GM18502 (cell line): ENCODE measurements around the gene ZNF345.
A peak's percentile ranks its signal among the peaks of the same experiment; 100 is the strongest.

Experiments
- ATAC-seq: cut with Tn5 transposase; IDR thresholded peaks from one replicate; pipeline ENCODE4 v1.9.1; 2021; ENCODE audit warnings: mild to moderate bottlenecking; ENCODE audit not compliant: unreplicated experiment, poor library complexity

Gene ZNF345

DNA sequence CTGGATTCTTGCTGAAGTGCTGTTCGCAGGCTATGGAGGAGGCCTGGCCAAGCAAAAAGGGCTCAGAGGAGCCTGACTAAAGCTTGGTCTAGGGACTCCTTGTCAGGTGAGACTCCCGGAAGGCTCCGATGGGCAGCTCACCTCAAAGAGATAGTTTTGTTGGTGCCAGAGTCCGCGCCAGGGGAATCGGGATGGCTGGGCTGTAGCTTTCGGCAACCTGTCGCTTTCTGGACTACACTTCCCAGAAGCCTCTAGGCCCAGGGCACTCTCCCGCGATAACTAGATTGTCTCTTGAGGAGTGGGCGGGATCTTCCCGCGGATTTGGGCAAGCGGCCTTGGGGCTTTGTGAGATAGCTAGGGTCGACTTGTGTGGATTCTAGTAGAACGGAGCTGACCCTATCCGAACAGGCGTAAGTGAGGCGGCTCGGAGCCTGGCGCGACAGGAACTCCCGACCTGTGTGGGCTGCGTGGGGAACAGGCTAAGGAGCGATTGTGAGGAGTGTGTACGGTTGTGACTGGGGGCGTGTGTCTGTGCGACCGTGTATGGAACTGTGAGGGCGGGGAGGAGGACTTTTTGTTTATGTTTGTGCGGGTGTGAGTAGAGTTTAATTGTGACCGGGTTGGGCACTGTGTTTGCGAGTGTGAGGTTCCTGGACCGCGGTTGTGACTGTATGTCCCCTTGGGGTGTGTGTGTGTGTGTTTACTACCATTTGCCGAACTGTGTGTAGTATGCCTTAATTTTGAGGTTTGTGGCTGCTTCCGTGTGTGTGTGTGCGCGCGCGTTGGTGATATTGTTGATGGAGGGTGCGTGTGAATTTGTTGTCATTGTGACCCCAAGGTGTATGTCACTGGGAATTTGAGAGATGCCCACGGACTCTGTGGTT lies at the start of gene ZNF345:
Gene ZNF345, plus strand, starts transcription at position 318 of the 884 bp plus-strand sequence. CDS start 25,955 bp downstream, outside the sequence.
- peak; percentile 88 for ATAC-seq

DNA sequence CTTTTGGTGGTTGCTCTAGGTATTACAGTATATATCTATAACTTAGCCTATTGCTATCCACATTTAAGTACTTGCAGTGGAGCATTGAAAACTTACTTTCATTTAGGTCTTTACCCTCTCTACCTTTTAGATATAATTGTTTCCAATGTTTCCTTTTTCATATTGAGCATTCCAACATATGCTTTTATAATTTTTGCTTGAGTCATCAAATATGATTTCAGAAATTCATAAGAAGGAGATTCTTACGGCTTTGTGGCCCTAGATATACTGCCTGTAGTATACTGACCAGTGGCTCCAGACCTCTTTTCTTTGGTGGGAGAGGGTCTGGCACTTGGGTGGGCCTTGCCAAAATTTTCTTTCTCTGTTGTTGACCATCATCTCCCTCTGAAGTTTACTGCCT lies 45.3 kb upstream of the ZNF345 start:
- no peak for ATAC-seq

GRCh38 chr19:36807029-36807428 lies 43.6 kb upstream of the ZNF345 start:
- no peak for ATAC-seq

DNA sequence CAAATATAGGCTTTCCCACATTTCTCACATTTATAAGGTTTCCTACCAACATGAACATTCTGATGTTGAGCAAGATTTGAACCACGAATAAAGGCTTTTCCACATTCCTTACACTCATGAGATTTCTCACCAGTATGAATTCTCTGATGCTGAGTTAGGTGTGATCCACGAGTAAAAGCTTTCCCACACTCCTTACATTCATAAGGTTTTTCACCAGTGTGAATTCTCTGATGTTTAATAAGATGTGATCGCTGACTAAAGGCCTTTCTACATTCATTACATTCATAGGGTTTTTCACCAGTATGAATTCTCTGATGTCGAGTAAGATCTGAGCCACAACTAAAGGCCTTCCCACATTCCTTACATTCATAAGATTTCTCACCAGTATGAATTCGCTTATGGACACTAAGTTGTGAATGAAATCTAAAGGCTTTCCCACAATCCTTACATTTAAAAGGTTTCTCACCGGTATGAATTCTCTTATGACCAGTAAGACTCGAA lies 31.5 kb upstream of the ZNF345 start:
- no peak for ATAC-seq

DNA sequence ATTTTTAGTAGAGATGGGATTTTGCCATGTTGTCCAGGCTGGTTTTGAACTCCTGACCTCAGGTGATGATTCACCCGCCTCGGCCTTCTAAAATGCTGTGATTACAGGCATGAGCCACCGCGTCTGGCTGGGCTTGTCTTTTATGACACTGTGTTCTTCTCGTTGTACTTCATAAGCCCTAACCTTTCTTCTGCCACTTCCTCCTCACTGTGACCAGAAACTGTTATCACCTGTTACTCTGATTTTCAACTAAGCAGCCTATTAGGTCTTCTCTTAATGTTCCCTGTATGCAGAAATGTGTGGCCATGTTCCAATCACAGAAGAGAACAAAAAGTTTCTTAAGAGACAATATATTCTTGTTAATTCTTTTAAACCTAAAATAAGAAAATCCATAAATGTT lies 28.9 kb upstream of the ZNF345 start:
- no peak for ATAC-seq

- no peak for ATAC-seq
These were observed 17.2 kb upstream of the ZNF345 start for GRCh38 chr19:36833430-36833829.

- ATAC-seq: peak; percentile 13
These were observed 13.3 kb upstream of the ZNF345 start for GRCh38 chr19:36837176-36837905.

DNA sequence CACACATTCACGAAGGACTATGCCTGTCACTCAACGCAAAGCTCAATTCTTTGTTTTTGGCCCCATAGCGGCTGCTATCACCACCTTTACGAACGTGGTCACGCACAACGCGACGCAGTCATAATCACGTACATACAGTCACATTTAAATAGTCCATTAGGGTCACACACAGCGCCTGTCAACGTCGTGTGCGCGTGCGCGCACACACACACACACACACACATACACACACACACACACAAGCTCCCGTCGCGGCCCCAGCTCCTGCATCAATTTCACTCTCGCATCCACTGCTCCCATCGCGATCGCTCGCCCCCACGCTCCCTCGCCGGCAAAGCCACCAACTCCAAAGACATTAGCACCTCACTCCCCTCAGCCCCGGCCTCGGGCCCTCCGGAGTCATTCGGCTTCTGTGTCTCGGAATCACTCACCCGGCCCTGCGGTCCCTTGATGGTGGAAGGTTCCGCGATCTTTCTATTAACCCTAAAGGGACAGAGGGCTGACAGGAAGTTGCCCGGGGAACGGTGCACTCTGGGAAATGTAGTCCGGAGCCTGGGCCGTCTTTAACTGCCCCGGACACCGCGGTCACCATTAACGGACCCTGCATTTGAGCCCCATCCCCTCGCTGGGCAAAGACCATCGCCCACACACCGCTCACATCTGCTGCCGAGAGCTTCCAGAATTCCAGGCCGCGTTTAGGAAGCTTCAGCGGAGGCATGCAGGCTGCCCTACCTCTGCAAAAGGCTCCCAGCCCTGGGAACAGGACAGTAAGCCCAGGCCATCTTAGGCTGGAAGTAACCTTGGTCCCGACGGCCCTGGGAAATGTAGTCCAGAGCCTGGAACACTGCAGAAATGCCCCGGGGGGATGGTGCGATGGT lies 12.5 kb upstream of the ZNF345 start, which contains the start of gene ZNF790:
Gene ZNF790, minus strand, starts transcription at position 482 of the 878 bp plus-strand sequence. CDS start 12,768 bp downstream, outside the sequence.
- peak; percentile 89 for ATAC-seq

DNA sequence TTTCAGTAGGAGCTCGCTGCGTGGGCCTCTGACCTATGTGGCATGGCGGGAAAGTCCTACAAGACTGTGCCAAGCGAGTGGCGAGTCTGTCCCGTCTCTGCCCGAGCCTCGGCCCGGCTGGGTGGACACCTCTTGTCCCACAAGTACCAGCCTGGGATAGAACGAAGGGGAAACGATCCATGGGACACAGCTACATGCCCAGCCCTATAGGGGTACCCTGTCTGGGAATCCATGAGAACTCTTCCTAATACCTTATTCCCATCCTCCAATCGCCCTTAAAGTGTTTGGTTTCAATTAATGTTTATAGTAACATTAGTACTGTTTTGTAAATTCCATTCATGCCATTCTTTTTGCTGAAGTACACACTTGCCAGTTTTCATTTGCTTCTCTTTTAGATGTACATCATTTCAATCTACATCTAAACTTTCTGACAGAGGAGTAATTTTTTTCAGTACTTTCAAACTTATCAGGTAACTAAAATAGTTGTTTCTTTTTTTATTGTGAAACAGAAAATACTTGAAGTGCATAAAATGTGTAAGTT lies 11.8 kb upstream of the ZNF345 start:
- no peak for ATAC-seq

DNA sequence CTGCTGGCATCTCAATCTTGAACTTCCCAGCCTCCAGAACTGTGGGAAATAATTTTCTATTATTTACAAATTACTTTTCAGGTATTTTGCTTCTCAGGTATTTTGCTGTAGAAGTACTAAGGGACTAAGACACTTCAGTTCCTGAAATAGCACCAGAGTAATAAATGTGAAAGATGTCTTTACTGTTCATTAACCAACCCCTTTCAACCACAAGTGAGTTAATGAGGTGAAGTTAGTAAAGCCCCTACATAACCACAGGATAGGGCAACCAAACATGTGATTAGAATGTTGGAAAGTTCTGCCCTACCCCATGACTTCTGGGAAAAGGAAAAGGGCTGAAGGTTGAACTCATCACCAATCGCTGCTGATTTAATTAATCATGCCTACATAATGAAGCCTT lies 2.7 kb upstream of the ZNF345 start:
- no peak for ATAC-seq

GRCh38 chr19:36849701-36850558 lies 746 bp upstream of the ZNF345 start:
- peak; percentile 81 for ATAC-seq

- no peak for ATAC-seq
These were observed 1.2 kb downstream of the ZNF345 start for GRCh38 chr19:36851898-36852297.

DNA sequence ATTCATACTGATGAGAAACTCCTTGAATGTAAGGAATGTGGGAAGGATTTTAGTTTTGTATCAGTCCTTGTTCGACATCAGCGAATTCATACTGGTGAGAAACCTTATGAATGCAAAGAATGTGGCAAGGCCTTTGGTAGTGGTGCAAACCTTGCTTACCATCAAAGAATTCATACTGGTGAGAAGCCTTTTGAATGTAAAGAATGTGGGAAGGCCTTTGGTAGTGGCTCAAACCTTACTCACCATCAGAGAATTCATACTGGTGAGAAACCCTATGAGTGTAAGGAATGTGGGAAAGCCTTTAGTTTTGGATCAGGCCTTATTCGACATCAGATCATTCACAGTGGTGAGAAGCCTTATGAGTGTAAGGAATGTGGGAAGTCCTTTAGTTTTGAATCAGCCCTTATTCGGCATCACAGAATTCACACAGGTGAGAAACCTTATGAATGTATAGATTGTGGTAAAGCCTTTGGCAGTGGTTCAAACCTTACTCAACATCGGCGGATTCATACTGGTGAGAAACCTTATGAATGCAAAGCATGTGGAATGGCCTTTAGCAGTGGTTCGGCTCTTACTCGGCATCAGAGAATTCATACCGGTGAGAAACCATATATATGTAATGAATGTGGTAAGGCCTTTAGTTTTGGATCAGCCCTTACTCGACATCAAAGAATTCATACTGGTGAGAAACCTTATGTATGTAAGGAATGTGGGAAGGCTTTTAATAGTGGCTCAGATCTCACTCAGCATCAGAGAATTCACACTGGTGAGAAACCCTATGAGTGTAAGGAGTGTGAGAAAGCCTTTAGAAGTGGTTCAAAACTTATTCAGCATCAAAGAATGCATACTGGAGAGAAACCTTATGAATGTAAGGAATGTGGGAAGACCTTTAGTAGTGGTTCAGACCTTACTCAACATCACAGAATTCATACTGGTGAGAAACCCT lies 26.6 kb downstream of the ZNF345 start:
- no peak for ATAC-seq

GRCh38 chr19:36891768-36892357 lies 41.2 kb downstream of the ZNF345 start:
- ATAC-seq: no peak

GRCh38 chr19:36894849-36895383 lies 44.2 kb downstream of the ZNF345 start:
- no peak for ATAC-seq

GRCh38 chr19:36898422-36898821 lies 47.7 kb downstream of the ZNF345 start:
- ATAC-seq: no peak
